EL (cell line): ENCODE data around the gene RBPJL.
"Not testable (repeated sequence)": the region's sequence is repeated elsewhere in the genome, so short reads cannot be mapped to it uniquely, and the experiment has no call there.

Experiments
- DNase-seq: peaks from one replicate; pipeline ENCODE4 v3.0.0-alpha.2; 2016

Gene RBPJL

DNA sequence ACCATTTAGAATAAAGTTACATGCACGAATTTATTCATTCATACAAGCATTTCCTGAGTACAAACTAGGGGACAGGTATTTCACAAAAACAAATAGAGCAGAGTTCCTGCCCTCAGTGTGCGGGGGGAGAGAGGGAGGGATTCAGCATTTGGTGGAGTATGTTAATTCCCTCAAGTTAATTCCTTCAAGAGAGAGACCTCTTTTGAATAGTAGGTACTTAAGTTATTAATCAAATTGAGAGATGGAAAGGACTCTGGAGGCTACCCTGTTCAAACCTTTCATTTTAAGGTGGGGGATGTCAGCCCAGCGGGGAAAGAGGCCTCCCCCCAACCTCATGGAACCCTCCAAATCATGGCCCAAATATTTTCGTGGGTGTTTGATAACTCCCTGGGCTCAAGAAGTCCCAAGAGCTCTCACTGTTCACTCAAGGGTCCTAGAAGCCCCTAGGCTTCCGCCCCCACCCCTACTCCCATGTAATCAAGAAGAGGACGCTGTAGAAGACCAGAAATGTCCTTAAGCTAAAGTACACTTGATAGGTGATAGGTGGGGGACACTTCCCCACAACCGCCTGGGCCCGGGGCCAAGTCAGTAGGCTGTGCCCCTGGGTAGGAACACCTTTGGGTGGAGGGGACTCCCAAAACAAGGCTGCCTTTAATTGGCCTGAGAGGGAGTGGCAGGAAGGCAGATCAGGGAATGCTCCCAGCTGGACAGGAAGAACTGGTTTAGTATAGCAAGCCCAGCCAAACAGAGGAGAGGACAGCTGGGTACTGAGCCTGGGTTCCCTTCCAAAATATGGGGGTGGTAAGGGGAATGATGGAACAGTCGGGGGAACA, 38.7 kb downstream of the RBPJL start:
- no peak for DNase-seq

DNA sequence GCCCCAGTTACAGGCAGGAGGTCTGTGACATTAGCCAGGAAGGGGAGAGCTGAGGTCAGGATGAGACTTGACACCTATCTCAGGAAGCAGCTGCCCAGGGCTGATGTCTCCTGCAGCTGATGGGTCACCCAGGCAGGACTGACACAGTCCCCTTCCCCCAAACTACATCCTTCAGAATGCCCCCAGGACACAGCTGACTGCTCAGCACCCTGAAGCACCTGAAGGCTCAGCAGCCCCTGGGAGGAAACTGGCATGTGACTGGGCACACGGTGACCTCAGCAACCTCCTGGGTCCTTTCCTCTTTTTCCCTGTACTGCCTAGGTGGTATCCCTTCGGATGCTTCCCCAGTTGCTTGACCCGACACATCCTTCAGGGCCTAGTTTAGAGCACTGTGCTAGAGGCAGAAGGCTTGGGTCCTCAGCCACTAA, 39.7 kb downstream of the RBPJL start:
- no peak for DNase-seq

DNA sequence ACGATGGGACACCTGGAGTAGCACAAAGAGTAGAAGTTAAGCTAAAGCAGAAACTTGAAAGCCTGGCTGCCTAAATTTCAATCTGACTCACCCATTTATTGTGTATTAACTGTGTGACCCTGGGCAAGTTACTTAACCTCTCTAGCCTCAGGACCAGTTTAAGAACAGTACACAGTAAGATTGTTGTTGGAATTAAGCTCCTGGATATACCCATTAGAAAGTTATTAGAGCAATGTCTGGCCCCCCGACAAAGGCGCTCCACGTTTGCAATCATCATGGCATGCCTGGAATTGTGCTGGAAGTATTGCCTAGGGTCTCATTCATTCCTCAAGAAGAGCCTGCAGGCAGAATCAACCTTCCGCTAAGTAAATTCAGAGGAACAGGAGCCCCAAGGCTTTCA, 40.2 kb downstream of the RBPJL start:
- peak; percentile 49 for DNase-seq

DNA sequence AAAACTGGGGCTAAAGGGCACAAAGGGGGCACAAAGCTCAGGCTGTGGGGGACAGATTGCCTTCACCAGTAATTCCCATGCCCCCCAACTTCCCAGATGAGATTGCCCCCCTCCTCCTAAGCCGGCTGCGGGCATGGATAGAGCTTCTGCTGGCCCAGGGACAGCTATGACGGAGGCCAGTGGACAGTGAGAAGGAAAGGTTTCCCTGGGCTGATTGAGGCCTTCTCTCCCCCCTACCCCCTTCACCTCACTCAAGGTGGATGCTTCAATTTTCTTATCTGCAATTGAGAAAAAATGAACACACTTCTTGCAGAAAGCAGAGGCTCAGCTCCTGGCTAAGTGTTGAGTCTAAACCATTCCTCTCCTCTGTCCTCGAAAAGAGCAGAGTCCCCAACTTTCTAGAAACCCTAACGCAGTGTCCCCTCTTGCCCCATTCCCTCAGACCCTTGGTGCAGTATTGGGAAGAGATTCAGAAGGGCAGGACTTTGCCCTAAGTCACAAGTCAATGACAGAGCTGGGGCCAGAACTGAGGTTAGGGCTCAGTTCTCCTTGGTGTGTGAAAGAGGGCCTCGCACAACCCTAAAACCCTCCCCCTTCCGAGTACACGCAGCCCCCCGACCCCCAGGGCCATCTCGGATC, 40.8 kb downstream of the RBPJL start:
- DNase-seq = no peak

GRCh38 chr20:45347936-45348778, 41.5 kb downstream of the RBPJL start, which contains the start of gene SDC4:
Gene SDC4 (minus strand): TSS chr20:45348424. CDS start chr20:45348384, 40 bp downstream.
- peak; percentile 80 for DNase-seq

DNA sequence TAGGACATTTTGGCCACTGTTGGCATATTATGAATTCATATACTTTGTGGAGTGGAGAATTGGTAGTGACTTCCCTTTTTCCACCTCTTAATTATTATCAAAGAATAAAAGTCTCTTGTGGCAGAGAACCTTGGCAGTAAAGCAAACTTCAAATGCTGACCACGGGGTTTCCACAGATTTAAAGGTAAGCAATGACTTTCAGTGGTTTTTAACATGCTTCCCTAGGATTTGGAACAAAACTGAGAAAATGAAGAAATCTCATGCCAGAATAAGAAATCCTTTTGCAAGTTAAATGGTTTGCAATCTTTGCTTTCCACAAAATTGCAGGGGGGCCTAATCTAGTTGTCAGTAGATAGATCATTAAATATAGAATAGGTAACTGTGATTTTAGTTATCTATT, 43.6 kb downstream of the RBPJL start:
- no peak for DNase-seq

DNA sequence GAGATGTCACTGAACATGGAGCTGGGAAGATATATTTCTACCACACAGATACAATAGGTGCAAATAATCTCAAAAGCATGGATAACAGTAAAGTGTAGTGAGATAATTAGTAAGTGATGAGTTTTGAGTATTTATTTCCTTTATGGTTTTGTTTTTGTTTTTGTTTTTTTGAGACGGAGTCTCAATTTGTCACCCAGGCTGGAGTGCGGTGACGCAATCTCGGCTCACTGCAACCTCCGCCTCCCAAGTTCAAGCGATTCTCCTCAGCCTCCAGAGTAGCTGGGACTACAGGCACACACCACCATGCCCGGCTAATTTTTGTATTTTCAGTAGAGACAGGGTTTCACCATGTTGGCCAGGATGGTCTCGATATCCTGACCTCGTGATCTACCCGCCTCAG, 44.2 kb downstream of the RBPJL start:
- DNase-seq = not testable (repeated sequence)

GRCh38 chr20:45352729-45353128, 46.1 kb downstream of the RBPJL start:
- DNase-seq = no peak

GRCh38 chr20:45353746-45354145, 47.1 kb downstream of the RBPJL start:
- DNase-seq = no peak

DNA sequence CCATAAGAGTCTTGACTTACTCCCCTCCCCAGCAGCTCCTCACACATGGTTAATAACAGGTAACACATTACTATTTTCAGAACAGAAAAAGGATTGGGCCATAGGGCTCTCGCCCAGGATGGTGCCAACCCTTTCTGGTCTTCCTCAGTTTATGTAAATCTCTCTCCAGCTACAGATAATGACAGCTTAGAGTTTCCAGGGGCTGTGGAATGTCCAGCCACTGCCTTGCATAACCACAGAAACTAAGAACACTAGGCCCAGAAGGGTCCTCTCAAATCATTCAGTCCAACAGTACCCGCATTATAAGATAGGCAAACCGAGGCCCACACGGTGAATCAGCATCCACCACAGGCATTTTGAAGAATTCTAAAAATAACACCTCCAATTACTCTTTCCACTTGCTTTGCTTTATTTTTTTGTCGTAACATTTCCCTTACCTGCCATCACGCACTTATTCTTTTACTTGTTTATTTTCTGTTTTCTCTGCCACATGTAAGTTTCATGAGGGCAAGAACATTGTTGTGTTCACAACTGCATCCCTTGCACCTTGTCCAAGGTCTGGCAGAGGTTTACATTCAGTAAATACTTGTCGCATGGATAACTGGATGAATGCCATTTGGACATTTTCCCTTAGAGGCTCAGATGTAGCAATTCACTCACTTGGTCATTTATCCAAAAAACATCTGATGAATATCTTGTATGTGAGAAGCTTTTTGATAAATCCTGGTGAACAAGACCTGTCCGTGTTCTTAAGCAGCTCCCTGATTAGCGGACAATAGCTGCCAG, 48.0 kb downstream of the RBPJL start:
- DNase-seq = peak; percentile 35

GRCh38 chr20:45355209-45356084, 48.8 kb downstream of the RBPJL start:
- DNase-seq = peak; percentile 81

GRCh38 chr20:45358282-45359068, 51.8 kb downstream of the RBPJL start:
- peak; percentile 85 for DNase-seq

- DNase-seq = peak; percentile 55
Observed at GRCh38 chr20:45359069-45359405, 52.4 kb downstream of the RBPJL start.

- peak; percentile 70 for DNase-seq
Observed at GRCh38 chr20:45359406-45360148, 52.9 kb downstream of the RBPJL start.

GRCh38 chr20:45361793-45362192, 55.2 kb downstream of the RBPJL start:
- DNase-seq = no peak

- peak; percentile 99 for DNase-seq
Observed at GRCh38 chr20:45362804-45363610, 56.4 kb downstream of the RBPJL start, which contains the start of gene SYS1. Gene SYS1 (plus strand): TSS chr20:45363156. CDS start chr20:45363532, 376 bp downstream.

- DNase-seq = no peak
Observed at GRCh38 chr20:45363611-45364492, 57.2 kb downstream of the RBPJL start.

GRCh38 chr20:45365444-45365970, 58.9 kb downstream of the RBPJL start:
- DNase-seq = no peak
